HG03354 (cell line): ENCODE measurements around the gene WTIP.
"Not testable (repeated sequence)": the region's sequence is repeated elsewhere in the genome, so short reads cannot be mapped to it uniquely, and the experiment has no call there.

Source experiments
- ATAC-seq: cut with Tn5 transposase; IDR thresholded peaks from one replicate; pipeline ENCODE4 v1.9.1; 2021; ENCODE audit warnings: mild to moderate bottlenecking; ENCODE audit not compliant: unreplicated experiment, poor library complexity, severe bottlenecking

The WTIP gene

GRCh38 chr19:34480971-34481841, at the start of gene WTIP:
Gene WTIP (plus strand): TSS chr19:34481758. CDS start chr19:34481975, 217 bp downstream.
- ATAC-seq, result no peak

- no peak for ATAC-seq
Measured at GRCh38 chr19:34432797-34433196, 48.8 kb upstream of the WTIP start.

- no peak for ATAC-seq
Measured at GRCh38 chr19:34436716-34437115, 44.8 kb upstream of the WTIP start.

- no peak for ATAC-seq
Measured at GRCh38 chr19:34448191-34448590, 33.4 kb upstream of the WTIP start.

- ATAC-seq, result no peak
Measured at GRCh38 chr19:34452723-34453122, 28.8 kb upstream of the WTIP start.

- ATAC-seq, result no peak
Measured at GRCh38 chr19:34454091-34454490, 27.5 kb upstream of the WTIP start.

- no peak for ATAC-seq
Measured at GRCh38 chr19:34454685-34455084, 26.9 kb upstream of the WTIP start.

- not testable (repeated sequence) for ATAC-seq
Measured at GRCh38 chr19:34455783-34456480, 25.6 kb upstream of the WTIP start.

- ATAC-seq, result no peak
Measured at GRCh38 chr19:34457446-34457845, 24.1 kb upstream of the WTIP start.

- no peak for ATAC-seq
Measured at GRCh38 chr19:34458677-34459076, 22.9 kb upstream of the WTIP start.

- ATAC-seq, result no peak
Measured at GRCh38 chr19:34459614-34460013, 21.9 kb upstream of the WTIP start.

GRCh38 chr19:34461375-34462100, 20.0 kb upstream of the WTIP start:
- no peak for ATAC-seq

GRCh38 chr19:34464785-34465184, 16.8 kb upstream of the WTIP start:
- ATAC-seq, result not testable (repeated sequence)

GRCh38 chr19:34468409-34468808, 13.1 kb upstream of the WTIP start:
- no peak for ATAC-seq

- ATAC-seq, result not testable (repeated sequence)
Measured at GRCh38 chr19:34469026-34469425, 12.5 kb upstream of the WTIP start.

GRCh38 chr19:34471906-34472700, 9.5 kb upstream of the WTIP start:
- ATAC-seq, result no peak

- ATAC-seq, result no peak
Measured at GRCh38 chr19:34474233-34474989, 7.1 kb upstream of the WTIP start.

- no peak for ATAC-seq
Measured at GRCh38 chr19:34475026-34475974, 6.3 kb upstream of the WTIP start.
